Progenitor cell of endocrine pancreas (in vitro differentiated cells): ENCODE measurements around the gene DUSP9. TPM values are rescaled to one million over a fixed set of nuclear protein-coding genes. Genes with fewer than 3 reads are reported as not detected.

Experiments used
- DNase-seq: peaks from one replicate; pipeline ENCODE4 v3.0.0; 2021; ENCODE audit warnings: low spot score; ENCODE audit not compliant: unreplicated experiment
- H3K27ac Mint-ChIP-seq: 2 replicates; pipeline ENCODE4 v1.8.0; 2021; ENCODE audit warnings: mild to moderate bottlenecking, moderate library complexity, mixed read lengths
- H3K27me3 Mint-ChIP-seq: 2 replicates; pipeline ENCODE4 v1.8.0; 2021; ENCODE audit warnings: mixed read lengths
- H3K36me3 Mint-ChIP-seq: 2 replicates; pipeline ENCODE4 v1.8.0; 2022; ENCODE audit warnings: mixed read lengths; ENCODE audit not compliant: insufficient read depth
- H3K4me1 Mint-ChIP-seq: 2 replicates; pipeline ENCODE4 v1.8.0; 2021; ENCODE audit warnings: low read depth, mixed read lengths
- H3K4me3 Mint-ChIP-seq: 2 replicates; pipeline ENCODE4 v1.8.0; 2021; ENCODE audit warnings: low read depth, mild to moderate bottlenecking, moderate library complexity, mixed read lengths
- H3K9me3 Mint-ChIP-seq: 2 replicates; pipeline ENCODE4 v1.8.0; 2021; ENCODE audit warnings: low read depth, mixed read lengths
- total RNA-seq: library from RNA; stranded (reverse); gene quantifications from 2 replicates; pipeline ENCODE4 v1.2.1, GENCODE V29; 2021
- TF ChIP-seq, protein P1 (sequence below): fragments of 200-600 bp; sonication (generic); IDR thresholded peaks from one replicate; pipeline ENCODE4 v1.5.0; 2021; ENCODE audit warnings: antibody characterized with exemption, mild to moderate bottlenecking; ENCODE audit not compliant: unreplicated experiment

DUSP9 gene
- total RNA-seq, 1 donor from 2014 or later = 36.5 TPM

DNA sequence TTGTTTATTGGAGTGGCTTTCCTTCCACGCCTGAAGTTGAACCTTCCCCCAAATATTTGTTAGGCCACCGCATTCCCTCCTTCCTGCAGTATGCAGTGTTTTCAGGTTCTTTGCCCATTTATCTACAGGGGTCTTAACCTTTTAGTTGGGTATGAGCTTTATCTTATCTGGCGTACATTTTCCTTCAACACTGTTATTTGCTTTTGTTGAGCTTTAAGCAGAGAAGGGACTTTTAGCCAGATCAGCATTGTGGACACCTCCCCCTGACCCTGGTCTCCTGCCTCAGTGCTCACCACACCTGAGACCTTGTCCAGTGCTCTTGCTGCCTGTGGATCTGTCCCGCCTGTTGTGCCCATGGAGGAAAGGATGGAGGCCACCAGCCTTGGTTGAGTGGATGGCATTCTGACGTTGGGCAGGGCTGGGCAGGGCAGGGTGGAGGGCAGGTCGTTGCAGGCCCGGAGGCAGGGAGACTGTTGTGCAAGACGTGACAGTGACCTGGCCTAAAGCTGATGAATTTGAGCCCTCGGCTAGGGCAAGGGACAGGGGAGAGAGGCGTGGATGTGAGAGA, 998 bp upstream of the DUSP9 start:
- peak overlapping the region; percentile 49 for H3K4me3 Mint-ChIP-seq
- H3K27me3 Mint-ChIP-seq = peaks cover 8% of the 10 kb centered on the region
- peak overlapping the region; percentile 89 for H3K27ac Mint-ChIP-seq
- no peak for DNase-seq
- H3K36me3 Mint-ChIP-seq = peaks cover 1% of the 10 kb centered on the region
- TF ChIP-seq, protein P1, sequence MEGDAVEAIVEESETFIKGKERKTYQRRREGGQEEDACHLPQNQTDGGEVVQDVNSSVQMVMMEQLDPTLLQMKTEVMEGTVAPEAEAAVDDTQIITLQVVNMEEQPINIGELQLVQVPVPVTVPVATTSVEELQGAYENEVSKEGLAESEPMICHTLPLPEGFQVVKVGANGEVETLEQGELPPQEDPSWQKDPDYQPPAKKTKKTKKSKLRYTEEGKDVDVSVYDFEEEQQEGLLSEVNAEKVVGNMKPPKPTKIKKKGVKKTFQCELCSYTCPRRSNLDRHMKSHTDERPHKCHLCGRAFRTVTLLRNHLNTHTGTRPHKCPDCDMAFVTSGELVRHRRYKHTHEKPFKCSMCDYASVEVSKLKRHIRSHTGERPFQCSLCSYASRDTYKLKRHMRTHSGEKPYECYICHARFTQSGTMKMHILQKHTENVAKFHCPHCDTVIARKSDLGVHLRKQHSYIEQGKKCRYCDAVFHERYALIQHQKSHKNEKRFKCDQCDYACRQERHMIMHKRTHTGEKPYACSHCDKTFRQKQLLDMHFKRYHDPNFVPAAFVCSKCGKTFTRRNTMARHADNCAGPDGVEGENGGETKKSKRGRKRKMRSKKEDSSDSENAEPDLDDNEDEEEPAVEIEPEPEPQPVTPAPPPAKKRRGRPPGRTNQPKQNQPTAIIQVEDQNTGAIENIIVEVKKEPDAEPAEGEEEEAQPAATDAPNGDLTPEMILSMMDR = no peak
- H3K9me3 Mint-ChIP-seq = no peaks in the 10 kb centered on the region
- H3K4me1 Mint-ChIP-seq = peaks cover 16% of the 10 kb centered on the region

DNA sequence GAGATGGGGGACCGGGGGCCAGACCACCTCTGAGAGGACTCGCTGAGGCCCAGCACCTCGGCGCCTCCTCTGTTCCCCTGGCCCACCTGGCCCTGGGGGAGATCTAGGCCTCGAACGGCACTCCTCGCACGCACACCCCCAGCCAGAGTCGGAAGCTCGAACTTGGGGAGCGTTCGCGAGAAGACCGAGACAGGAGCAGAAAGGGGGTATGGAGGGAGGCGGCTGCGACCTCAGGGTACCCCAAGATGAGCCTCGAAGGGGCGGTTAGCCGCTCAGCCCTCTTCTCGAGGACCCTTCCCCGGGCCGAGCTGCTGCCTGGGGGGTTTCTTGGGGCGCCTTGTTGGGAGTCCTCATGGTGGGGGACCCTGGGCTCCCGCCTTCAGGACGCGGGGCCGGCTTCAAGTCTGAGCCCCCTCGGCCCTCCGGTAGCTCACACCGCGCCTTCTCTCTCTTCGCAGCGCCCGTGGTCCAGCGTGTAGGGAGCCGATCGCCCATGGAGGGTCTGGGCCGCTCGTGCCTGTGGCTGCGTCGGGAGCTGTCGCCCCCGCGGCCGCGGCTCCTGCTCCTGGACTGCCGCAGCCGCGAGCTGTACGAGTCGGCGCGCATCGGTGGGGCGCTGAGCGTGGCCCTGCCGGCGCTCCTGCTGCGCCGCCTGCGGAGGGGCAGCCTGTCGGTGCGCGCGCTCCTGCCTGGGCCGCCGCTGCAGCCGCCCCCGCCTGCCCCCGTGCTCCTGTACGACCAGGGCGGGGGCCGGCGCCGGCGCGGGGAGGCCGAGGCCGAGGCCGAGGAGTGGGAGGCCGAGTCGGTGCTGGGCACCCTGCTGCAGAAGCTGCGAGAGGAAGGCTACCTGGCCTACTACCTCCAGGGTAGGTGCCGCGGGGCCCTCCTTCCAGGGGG, 706 bp downstream of the DUSP9 start:
- peaks cover 5% of the 10 kb centered on the region for H3K9me3 Mint-ChIP-seq
- peak overlapping the region; percentile 72 for H3K4me3 Mint-ChIP-seq

GRCh38 chrX:153648358-153649177, 1.6 kb downstream of the DUSP9 start:
- Mint-ChIP-seq H3K36me3 (peaks cover 4% of the 10 kb centered on the region), H3K4me1 (peaks cover 9% of the 10 kb centered on the region), H3K4me3 (peak overlapping the region; percentile 41), H3K27ac (no peak overlapping the region), H3K27me3 (no peaks in the 10 kb centered on the region), H3K9me3 (peaks cover 7% of the 10 kb centered on the region)
- DNase-seq = no peak
- TF ChIP-seq, protein P1 = no peak

More for the DNA sequence above, 706 bp downstream of the DUSP9 start:
- H3K27me3 Mint-ChIP-seq = peaks cover 4% of the 10 kb centered on the region
- TF ChIP-seq, protein P1 = no peak
- no peak overlapping the region for H3K27ac Mint-ChIP-seq
- peaks cover 3% of the 10 kb centered on the region for H3K36me3 Mint-ChIP-seq
- peaks cover 13% of the 10 kb centered on the region for H3K4me1 Mint-ChIP-seq
- no peak for DNase-seq

DNA sequence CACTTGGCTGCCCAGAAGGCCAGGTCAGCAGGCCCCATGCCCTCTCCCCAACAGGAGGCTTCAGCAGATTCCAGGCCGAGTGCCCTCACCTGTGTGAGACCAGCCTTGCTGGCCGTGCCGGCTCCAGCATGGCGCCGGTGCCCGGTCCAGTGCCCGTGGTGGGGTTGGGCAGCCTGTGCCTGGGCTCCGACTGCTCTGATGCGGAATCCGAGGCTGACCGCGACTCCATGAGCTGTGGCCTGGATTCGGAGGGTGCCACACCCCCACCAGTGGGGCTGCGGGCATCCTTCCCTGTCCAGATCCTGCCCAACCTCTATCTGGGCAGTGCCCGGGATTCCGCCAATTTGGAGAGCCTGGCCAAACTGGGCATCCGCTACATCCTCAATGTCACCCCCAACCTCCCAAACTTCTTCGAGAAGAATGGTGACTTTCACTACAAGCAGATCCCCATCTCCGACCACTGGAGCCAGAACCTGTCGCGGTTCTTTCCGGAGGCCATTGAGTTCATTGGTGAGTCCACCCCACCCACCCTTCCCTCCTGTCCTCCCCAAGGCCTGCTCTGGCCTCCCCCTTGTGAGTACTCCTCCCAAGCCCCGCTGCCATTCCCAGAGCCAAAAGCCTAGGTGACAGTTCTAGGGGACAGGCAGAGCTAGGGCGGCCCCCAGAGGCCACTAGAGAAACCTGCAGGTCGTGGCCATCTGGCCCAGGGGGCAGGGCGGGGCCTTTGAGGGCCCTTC, 2.3 kb downstream of the DUSP9 start:
- Mint-ChIP-seq H3K36me3 (peaks cover 4% of the 10 kb centered on the region), H3K4me3 (no peak overlapping the region), H3K27me3 (no peaks in the 10 kb centered on the region), H3K27ac (no peak overlapping the region), H3K4me1 (peaks cover 9% of the 10 kb centered on the region), H3K9me3 (peaks cover 13% of the 10 kb centered on the region)
- TF ChIP-seq, protein P1 = peak; percentile 55
- DNase-seq = no peak
